Thyroid gland (tissue), 4 donors: ENCODE measurements around the gene ADARB2. TPM values are rescaled to one million over a fixed set of nuclear protein-coding genes. Genes with fewer than 3 reads are reported as not detected.

Source experiments
- DNase-seq, 2 donors: peaks; one replicate each; pipeline ENCODE4 v3.0.0-alpha.2; 2019
- H3K27ac ChIP-seq, 3 donors: fragments of 200-600 bp; sonication (generic); 1 replicate in 2 of 3; 2 replicates in 1 of 3; pipeline ENCODE4 v1.5.1; 2016 to 2019; ENCODE audit warnings: mild to moderate bottlenecking in 1 of 3, moderate library complexity in 1 of 3
- H3K27me3 ChIP-seq: fragments of 200-600 bp; sonication (generic); one replicate; pipeline ENCODE4 v1.5.1; 2019
- H3K36me3 ChIP-seq, 2 donors: fragments of 200-600 bp; sonication (generic); one replicate each; pipeline ENCODE4 v1.5.1; 2016 to 2019
- H3K4me1 ChIP-seq, 2 donors: fragments of 200-600 bp; sonication (generic); one replicate each; pipeline ENCODE4 v1.5.1; 2017 to 2019
- H3K4me3 ChIP-seq, 3 donors: fragments of 200-600 bp; sonication (generic); replicated peaks in 1 of 3; 1 replicate in 2 of 3; 2 replicates in 1 of 3; pipeline ENCODE4 v1.5.1; 2016; ENCODE audit warnings: mild to moderate bottlenecking in 1 of 3
- H3K9me3 ChIP-seq: fragments of 200-600 bp; sonication (generic); one replicate; pipeline ENCODE4 v1.5.1; 2017
- POLR2A ChIP-seq, 2 donors: fragments of 450-650 bp; IDR thresholded peaks; one replicate each; pipeline ENCODE4 v1.6.1; 2017; ENCODE audit warnings: antibody characterized with exemption in 2 of 2, mild to moderate bottlenecking in 2 of 2, moderate library complexity in 1 of 2
- WGBS, 2 donors: methylation state at CpG; one replicate each; pipeline ENCODE4 v1.1.5; 2017; 5-methylcytosine and 5-hydroxymethylcytosine counted together
- intact Hi-C: fragments of 100-400 bp; cut with DNase I; formaldehyde crosslinking; loops from one replicate; pipeline ENCODE4 v1.15.1; 2023
- total RNA-seq, 4 donors: library from RNA; depleted of rRNA; stranded (reverse); fragments of >200 nt; gene quantifications; one replicate each; pipeline ENCODE4 v1.2.3, GENCODE V29; 2016
- TF ChIP-seq, protein P1 (sequence below), 6 experiments: fragments of 200-600 bp in 3 of 6; fragments of 450-650 bp in 3 of 6; sonication (generic) in 3 of 6; IDR thresholded peaks; one replicate each; pipeline ENCODE4 v1.5.1; 2016 to 2019; ENCODE audit warnings: antibody characterized with exemption in 6 of 6, mild to moderate bottlenecking in 2 of 6, inconsistent platforms in 1 of 6, moderate library complexity in 1 of 6

ADARB2 gene
- total RNA-seq, 4 donors from 2014 or later = 0.08 to 0.15 TPM; not detected in 2

DNA sequence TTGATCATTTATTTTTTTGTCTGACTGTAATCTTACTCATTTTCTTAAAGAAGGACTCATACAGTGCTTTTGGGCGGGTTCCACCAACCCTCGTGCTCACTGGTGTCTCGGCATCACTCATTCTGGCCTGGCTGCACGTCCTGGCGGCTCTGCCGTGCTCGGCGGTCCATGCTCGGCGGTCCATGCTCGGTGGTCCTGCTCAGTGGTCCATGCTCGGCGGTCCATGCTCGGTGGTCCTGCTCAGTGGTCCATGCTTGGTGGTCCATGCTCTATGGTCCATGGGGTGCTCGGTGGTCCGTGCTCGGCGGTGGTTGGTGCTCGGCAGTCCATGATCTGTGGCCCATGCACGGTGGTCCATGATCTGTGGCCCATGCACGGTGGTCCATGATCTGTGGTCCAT lies 608.7 kb downstream of the ADARB2 start:
- DNase-seq = no peak
- no peak overlapping the region for H3K27ac ChIP-seq
- intact Hi-C loops = no loop called here
- H3K9me3 ChIP-seq = no peaks in the 10 kb centered on the region
- TF ChIP-seq, protein P1, sequence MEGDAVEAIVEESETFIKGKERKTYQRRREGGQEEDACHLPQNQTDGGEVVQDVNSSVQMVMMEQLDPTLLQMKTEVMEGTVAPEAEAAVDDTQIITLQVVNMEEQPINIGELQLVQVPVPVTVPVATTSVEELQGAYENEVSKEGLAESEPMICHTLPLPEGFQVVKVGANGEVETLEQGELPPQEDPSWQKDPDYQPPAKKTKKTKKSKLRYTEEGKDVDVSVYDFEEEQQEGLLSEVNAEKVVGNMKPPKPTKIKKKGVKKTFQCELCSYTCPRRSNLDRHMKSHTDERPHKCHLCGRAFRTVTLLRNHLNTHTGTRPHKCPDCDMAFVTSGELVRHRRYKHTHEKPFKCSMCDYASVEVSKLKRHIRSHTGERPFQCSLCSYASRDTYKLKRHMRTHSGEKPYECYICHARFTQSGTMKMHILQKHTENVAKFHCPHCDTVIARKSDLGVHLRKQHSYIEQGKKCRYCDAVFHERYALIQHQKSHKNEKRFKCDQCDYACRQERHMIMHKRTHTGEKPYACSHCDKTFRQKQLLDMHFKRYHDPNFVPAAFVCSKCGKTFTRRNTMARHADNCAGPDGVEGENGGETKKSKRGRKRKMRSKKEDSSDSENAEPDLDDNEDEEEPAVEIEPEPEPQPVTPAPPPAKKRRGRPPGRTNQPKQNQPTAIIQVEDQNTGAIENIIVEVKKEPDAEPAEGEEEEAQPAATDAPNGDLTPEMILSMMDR (IDR thresholded peaks at IDR 0.05) = no peak
- no peak for TF ChIP-seq POLR2A (IDR thresholded peaks at IDR 0.05)
- no peaks in the 10 kb centered on the region for H3K27me3 ChIP-seq
- no peak overlapping the region for H3K4me3 ChIP-seq
- 94 to 97% methylated on average over 16 to 21 of the region's 21 CpGs for WGBS, 2 donors
- no peaks in the 10 kb centered on the region for H3K4me1 ChIP-seq
- peaks cover 42 to 50% of the 10 kb centered on the region in 2 donors for H3K36me3 ChIP-seq

DNA sequence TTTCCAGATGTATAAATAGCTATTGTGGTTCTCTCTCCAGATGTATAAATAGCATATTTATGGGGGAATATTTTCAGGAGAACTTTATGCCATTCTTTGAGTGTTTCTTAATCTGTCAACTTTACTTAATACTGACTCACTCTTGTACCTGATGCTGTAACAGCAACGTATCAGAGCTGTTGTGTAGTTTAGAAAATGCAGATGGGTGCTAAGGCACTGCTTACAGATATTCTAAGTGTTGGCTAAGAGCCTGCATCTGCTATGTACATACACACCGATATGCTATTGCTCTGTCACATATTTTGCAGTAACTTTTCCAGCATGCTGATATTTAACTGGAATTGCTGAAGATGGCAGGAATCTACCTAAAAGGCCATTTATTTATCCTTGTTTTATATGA lies 609.2 kb downstream of the ADARB2 start:
- TF ChIP-seq, protein P1 (IDR thresholded peaks at IDR 0.05) = no peak
- TF ChIP-seq POLR2A (IDR thresholded peaks at IDR 0.05) = no peak
- WGBS, 2 donors = 87 to 92% methylated on average over 2 of the region's 2 CpGs
- Histone ChIP-seq H3K27me3 (no peaks in the 10 kb centered on the region), H3K4me3 (no peak overlapping the region), H3K27ac (no peak overlapping the region), H3K9me3 (no peaks in the 10 kb centered on the region), H3K36me3 (peaks cover 42 to 50% of the 10 kb centered on the region in 2 donors), H3K4me1 (no peaks in the 10 kb centered on the region)
- intact Hi-C loops = no loop called here
- no peak for DNase-seq

DNA sequence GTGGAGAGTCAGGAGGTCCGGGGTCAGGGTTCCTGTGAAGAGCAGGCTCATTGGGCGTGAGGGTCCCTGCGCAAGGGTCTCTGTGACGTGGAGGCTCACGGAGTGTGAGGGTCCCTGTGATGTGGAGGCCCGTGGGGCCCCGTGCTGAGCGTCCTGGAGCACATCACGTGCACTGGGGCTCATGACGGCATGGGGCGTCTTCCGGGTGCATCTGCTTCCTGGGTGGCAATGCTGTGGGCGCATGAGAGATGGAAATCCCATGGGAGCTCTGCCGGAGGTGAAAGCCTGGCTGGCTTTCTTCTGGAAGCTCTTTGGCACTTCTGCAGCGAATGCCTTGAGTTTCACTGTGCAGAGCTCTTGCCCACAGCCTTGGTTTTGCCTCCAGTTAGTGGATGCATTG lies 609.7 kb downstream of the ADARB2 start:
- Histone ChIP-seq H3K4me1 (no peaks in the 10 kb centered on the region), H3K36me3 (peaks cover 42 to 50% of the 10 kb centered on the region in 2 donors), H3K27me3 (no peaks in the 10 kb centered on the region), H3K27ac (no peak overlapping the region), H3K9me3 (no peaks in the 10 kb centered on the region), H3K4me3 (no peak overlapping the region)
- no peak for DNase-seq
- WGBS, 2 donors = 90 to 93% methylated on average over 14 to 15 of the region's 15 CpGs
- intact Hi-C loops = no loop called here
- no peak for TF ChIP-seq POLR2A (IDR thresholded peaks at IDR 0.05)
- TF ChIP-seq, protein P1 (IDR thresholded peaks at IDR 0.05) = no peak
